Stimulated activated CD4-positive, alpha-beta T cell treated with anti-CD3 and anti-CD28 coated beads, TNF-alpha, amount 100 ng/mL, for 24 hours (primary cell): ENCODE results near the gene PPIL6.
"Not testable (repeated sequence)": the region's sequence is repeated elsewhere in the genome, so short reads cannot be mapped to it uniquely, and the experiment has no call there.

Experiments used
- DNase-seq, 3 experiments: peaks; one replicate each; pipeline ENCODE4 v3.0.0-alpha.2; 2020; ENCODE audit warnings: low read depth in 3 of 3

The PPIL6 gene

DNA sequence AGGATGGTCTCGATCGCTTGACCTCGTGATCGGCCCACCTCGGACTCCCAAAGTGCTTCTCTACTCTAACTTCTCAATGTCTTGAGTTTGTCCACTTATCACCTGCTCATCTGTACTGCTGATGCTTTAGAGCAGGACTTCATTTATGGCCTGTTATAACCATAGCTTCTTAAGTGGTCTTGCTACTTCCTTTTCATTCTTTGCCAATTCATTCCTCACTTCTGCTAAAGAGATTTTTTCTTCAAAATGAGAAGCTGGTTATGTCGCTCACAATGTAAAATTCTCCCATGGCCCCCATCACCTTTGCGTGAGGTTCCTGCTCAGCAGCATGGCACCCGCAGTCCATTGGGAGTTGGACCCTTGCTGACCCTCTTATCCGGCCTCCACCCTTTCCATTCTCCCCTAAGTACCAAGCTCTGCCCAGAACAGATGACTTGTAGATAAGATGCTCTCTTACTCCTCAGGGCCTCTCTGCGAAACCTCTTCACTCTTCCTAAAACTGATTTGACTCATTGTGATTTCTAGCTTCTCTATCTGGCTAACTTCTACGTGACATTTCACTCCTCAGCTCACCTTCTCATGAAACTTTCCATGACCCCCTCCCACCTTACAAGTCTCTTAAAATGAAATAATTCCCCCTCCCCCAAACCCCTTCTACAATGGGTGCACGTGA is 44.2 kb downstream of the PPIL6 start:
- no peak for DNase-seq

DNA sequence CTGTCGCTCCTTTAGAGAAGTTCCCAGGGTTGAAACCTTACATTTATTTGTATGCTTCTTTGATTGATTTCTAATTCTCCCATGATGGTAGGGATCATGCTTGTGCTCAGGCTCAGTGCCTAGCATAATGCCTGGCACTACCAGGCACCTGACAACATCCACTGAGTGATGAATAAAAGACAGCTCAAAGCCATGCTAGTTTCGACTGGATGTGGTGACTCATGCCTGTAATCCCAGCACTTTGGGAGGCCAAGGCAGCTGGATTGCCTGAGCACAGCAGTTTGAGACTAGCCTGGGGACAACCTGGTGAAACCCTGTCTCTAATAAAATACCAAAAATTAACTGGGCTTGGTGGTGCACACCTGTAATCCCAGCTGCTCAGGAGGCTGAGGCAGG is 46.5 kb downstream of the PPIL6 start:
- DNase-seq = no peak

- no peak for DNase-seq
Observed at GRCh38 chr6:109393157-109393885, 47.1 kb downstream of the PPIL6 start.

- no peak for DNase-seq
Observed at GRCh38 chr6:109389650-109390274, 50.7 kb downstream of the PPIL6 start.

DNA sequence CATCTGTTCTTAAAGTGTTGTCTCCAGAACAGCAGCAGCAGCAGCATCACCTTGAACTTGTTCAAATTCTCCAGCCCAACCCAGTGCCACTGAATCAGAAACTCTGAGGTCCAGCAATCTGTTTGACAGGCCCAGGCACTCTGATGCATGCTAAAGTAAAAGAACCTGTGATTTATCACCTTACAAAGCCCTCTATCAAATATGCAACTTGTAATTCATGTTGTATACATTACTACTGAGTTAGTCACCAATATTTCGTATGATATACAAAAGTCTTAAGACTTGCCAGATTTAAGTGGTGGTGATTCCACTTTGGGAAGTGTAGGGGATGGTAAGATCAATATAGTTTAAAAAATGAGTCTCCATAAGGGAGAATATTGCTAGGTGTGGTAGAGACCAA is 52.2 kb downstream of the PPIL6 start:
- no peak for DNase-seq

DNA sequence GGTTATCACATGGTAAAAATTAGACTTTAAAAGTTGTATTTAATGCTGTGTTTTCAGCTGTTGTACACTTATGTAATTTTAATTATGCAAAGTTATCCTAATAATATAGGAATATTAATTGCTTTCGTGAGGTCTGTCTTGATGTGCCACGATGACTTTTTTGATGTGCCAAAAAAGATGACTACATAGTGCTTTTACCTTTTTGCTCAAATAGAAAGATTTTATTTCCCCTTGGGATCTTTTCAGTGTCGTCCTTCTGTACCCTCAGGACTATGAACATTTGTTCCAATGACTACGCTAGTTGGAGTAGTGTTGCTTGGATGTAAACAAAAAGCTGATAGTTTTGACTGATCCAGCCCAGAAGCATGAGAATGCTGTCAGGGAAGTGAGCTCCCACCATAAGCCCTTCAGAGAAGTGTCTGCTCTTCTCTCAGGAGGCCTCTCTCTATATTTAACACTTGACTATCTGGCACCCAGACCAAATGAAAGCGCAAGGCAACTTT is 56.9 kb downstream of the PPIL6 start:
- DNase-seq = no peak

DNA sequence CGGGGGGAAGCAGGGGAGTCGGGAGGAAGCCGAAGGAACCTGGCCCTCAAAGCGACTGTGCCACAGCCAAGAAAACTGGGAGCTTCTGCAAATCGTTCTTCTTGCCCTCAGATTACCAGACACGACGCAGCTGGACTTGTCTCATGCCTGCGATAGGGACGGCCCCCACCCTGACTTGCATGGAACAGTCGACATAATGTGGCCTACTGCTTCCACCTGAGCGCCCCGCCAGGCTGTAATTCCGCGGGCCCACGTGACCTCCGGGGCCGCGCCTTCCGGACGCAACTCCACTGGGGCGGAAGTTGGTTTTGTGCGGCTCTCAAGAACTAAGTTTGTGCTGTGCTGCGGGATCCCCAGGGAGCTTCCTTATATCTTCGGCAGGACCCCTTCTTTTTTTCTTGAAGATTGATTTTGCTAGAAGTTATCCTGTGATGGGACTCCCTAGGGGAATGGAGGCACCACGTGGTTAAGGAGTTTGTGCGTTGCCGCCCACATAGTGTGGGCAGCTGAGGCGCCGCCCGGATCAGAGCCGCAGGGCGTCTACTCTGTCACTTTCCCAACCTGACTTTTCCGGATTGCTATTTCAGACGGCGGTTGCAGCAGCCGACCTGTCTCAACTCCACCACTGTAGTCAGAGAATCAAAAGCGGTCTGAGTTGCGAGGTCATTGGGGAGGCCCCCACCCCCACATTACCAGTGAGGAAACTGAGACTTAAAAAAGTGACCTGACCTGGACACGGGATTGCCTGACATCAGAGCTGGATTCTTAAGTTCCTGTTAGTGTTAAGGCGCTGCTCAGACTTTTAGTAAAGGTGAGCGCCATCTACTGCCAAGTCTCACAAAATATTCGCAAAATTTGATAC is 57.6 kb downstream of the PPIL6 start:
- DNase-seq = peak; percentile 80 to 89 (median 85)

DNA sequence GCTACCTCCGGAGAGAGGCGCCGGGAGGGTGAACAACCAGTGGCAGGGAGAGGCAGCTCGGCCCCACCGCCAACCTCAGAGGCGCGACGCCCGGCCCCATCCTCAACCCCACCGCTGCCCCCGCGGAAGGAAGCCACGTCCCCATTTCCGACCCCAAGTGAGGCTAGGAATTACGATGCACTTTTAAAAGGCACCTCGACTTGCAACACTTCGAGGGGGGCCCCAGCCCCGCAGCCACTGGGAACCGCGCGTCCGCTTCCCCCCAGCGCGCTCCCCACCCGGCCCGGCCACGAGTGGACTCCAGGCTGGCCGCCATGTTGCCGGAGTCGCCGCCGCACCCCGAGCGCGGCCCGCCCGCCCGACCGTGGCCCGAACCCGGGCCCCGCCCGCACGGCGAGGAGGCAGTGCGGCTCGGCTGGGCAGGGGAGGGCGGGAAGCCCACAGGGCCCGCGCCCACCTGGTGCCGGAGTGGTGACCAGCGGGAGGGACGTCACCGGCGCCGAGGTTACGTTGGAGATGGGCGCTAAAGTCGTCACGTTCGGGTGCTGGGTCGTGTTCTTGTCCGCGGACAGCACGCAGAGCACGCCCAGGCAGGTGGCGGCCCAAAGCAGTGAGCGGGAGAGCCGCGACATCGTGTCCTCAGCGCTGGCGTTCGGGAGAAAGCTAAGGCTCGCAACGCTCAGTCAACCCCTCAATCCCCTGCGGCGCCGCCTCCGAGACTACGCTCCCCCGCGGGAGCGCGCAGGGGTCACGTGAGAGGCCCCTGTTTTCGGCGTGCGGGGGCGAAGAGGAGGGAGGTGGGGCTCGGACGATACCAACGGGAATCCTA is 58.5 kb downstream of the PPIL6 start, which contains the start of gene CD164:
TSS of gene CD164 (minus strand) at position 721 of the 829 bp plus-strand sequence. CDS start at position 632, 89 bp downstream.
- peak; percentile 85 to 90 (median 87) for DNase-seq

GRCh38 chr6:109381061-109381746 is 59.2 kb downstream of the PPIL6 start:
- no peak for DNase-seq

- no peak for DNase-seq
Observed at GRCh38 chr6:109379711-109380110, 60.7 kb downstream of the PPIL6 start.

GRCh38 chr6:109377717-109378116 is 62.7 kb downstream of the PPIL6 start:
- no peak for DNase-seq

- DNase-seq = no peak
Observed at GRCh38 chr6:109374326-109374892, 66.0 kb downstream of the PPIL6 start.

GRCh38 chr6:109373762-109374161 is 66.7 kb downstream of the PPIL6 start:
- DNase-seq = peak in 2 of 3 experiments; percentile 23 to 33

DNA sequence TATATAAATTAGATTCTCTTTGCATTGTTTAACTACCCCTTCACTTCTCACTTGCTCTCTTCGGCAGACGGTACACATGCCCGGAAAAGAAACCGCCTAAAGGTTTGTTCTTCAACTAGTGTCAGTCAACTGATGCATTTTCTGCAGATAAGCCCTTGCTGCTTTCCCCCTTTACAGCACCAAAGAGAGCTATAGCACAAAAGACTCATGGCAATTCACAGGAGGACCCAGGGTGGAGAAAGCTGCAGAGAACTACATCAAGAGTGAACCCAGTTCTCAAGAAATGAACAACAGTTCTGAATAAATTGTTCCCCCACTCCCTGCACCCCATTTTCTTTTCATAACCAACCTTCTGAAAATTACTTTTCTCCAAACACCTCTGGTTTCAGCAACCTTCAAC is 67.1 kb downstream of the PPIL6 start:
- peak in 1 of 3 experiments; percentile 8 for DNase-seq

DNA sequence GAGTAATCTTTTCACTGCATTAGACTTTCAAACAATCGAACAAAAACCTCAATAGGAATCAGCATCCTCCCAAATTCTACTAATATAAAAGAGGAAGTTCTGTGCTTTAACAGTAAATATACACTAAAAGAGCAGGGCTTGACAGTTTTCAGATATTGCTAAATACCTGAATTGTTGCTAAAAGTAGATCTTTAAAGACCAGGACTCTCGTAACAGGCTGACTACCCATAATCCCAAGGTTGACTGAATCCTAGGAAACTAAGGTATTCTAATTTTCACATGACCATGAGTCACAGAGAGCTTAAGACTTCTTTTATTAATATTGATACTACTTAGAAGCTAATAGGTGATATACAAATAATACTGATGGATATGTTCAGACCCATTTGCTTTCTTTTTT is 68.3 kb downstream of the PPIL6 start:
- DNase-seq = no peak

DNA sequence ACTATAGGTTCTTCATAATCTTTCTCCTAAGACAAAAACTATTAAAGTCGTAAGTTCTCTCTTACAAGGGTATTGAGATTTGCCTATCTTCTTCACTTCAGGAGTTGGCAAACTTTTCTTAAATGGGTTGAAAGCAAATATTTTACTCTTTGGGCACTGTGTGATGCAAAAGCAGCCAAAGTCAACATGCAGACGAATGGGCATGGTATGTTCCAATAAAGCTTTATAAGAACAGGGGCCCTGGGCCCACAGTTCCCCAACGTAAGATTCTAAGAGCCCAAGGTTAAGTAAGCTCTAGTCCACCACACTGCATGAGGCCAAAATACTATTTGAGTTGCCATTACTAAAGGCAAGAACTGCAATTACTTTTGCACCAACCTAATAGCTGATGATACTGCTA is 69.6 kb downstream of the PPIL6 start:
- DNase-seq = no peak

- no peak for DNase-seq
Observed at GRCh38 chr6:109370336-109370735, 70.1 kb downstream of the PPIL6 start.

DNA sequence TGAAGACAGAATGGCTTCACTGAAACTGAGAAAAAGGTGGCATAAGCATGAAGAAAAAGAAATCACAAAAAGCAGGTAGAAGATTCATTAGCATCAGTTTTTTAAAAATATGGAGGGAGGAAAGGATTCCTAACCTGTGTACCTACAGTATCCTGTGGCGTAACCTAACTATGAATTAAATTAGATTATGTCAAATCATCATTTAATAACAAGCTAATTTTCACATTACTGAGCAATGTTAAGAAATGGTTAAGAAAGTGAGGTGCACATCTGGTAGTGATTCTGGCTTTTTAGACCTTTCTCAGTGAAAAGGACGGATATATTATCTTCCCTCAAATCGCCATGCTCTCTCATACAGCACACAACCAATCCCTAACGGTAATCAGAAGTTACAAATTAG is 70.7 kb downstream of the PPIL6 start:
- no peak for DNase-seq

- DNase-seq = not testable (repeated sequence)
Observed at GRCh38 chr6:109364382-109365078, 75.9 kb downstream of the PPIL6 start.
